PC-3 (cell line): ENCODE measurements around the gene RAD50.

Experiments used
- CTCF ChIP-seq: fragments of 300-600 bp; sonication (generic); conservative IDR thresholded peaks from 2 replicates; pipeline ENCODE4 v1.5.1; 2017; ENCODE audit warnings: antibody characterized with exemption, low read depth, mild to moderate bottlenecking, low read length
- EZH2 ChIP-seq: fragments of 300-600 bp; sonication (generic); IDR thresholded peaks from one replicate; pipeline ENCODE4 v1.6.1; 2017; ENCODE audit warnings: antibody characterized with exemption, mild to moderate bottlenecking, low read length; ENCODE audit not compliant: unreplicated experiment
- EZH2phosphoT487 ChIP-seq: fragments of 300-600 bp; sonication (generic); IDR thresholded peaks from 2 replicates; pipeline ENCODE4 v1.6.1; 2018; ENCODE audit warnings: mild to moderate bottlenecking, antibody characterized with exemption, low read length, borderline replicate concordance

GRCh38 chr5:132692632-132692967 lies 135.8 kb downstream of the RAD50 start:
- no peak for TF ChIP-seq EZH2phosphoT487
- no peak for TF ChIP-seq CTCF
- TF ChIP-seq EZH2: no peak
